ENCODE results near the gene IKBKG. TPM values are rescaled to one million over a fixed set of nuclear protein-coding genes. Genes with fewer than 3 reads are reported as not detected.

IKBKG gene
- total and polyA plus RNA-seq, 2 of the 8 experiments (the other 6 are each of a cell fraction or from before 2014, with no cell fraction given) = 17.5 to 18.1 TPM

GRCh38 chrX:154546354-154547244 is 821 bp upstream of the IKBKG start, which contains the start of gene G6PD (continued):
- TF ChIP-seq E2F6 (IDR thresholded peaks at IDR 0.05) (no peak; the same call in 1 of the 2 replicates), YY1 (IDR thresholded peaks at IDR 0.05; ENCODE audit: low read depth, low read length) (peak; percentile 5; the same call in 1 of the 2 replicates), EZH2 (IDR thresholded peaks at IDR 0.05; ENCODE audit: low read depth, low read length, severe bottlenecking) (no peak), RBBP5 (IDR thresholded peaks at IDR 0.05; ENCODE audit: borderline replicate concordance, low read depth, low read length) (no peak), JUND (IDR thresholded peaks at IDR 0.05; ENCODE audit: low read length) (no peak), CBX5 (IDR thresholded peaks at IDR 0.05; ENCODE audit: low read depth, low read length) (no peak), BRCA1 (IDR thresholded peaks at IDR 0.05; ENCODE audit: low read depth, low read length) (no peak), PHF8 (conservative IDR thresholded peaks at IDR 0.05; ENCODE audit: low read depth, low read length) (peak; percentile 69; the same call in 1 of the 2 replicates), CEBPB (IDR thresholded peaks at IDR 0.05; ENCODE audit: low read depth, low read length) (no peak), CREB1 (IDR thresholded peaks at IDR 0.05) (no peak; the same call in 1 of the 2 replicates), RFX5 (IDR thresholded peaks at IDR 0.05; ENCODE audit: borderline replicate concordance, low read depth, low read length) (no peak), HDAC2 (IDR thresholded peaks at IDR 0.05; ENCODE audit: borderline replicate concordance in 1 of 2, low read depth in 2 of 2, low read length in 2 of 2) (no peak), RNF2 (IDR thresholded peaks at IDR 0.05; ENCODE audit: borderline replicate concordance, low read depth, low read length, missing control alignments, poor library complexity, severe bottlenecking) (no peak), CBX8 (IDR thresholded peaks at IDR 0.05; ENCODE audit: borderline replicate concordance, low read depth, low read length) (no peak), EP300 (IDR thresholded peaks at IDR 0.05; ENCODE audit: borderline replicate concordance in 1 of 2, low read depth in 2 of 2, low read length in 2 of 2) (no peak), ZNF274 (IDR thresholded peaks at IDR 0.05; ENCODE audit: borderline replicate concordance, extremely low read depth, low read length) (no peak), RXRA (IDR thresholded peaks at IDR 0.05; ENCODE audit: insufficient read depth, low read depth, low read length) (no peak), POLR2A (IDR thresholded peaks at IDR 0.05; ENCODE audit: control extremely low read depth in 1 of 2, low read depth in 2 of 2, low read length in 2 of 2) (peak in 1 of 2 experiments; percentile 74; a peak in 2 of 3 replicates), SP2 (IDR thresholded peaks at IDR 0.05; ENCODE audit: low read length) (no peak), TEAD4 (IDR thresholded peaks at IDR 0.05; ENCODE audit: low read depth, low read length) (no peak), HDAC6 (IDR thresholded peaks at IDR 0.05; ENCODE audit: low read depth, low read length) (no peak)

Measured in H1 (cell line).